Measurements from ENCODE around the gene ZNF185. TPM values are rescaled to one million over a fixed set of nuclear protein-coding genes. Genes with fewer than 3 reads are reported as not detected.

The ZNF185 gene
- total RNA-seq, 1 donor from 2014 or later = 0.75 TPM

GRCh38 chrX:152923599-152923998, 25.7 kb downstream of the ZNF185 start:
- ChIA-PET POLR2A (no interaction called here), CTCF (no interaction called here)
- Mint-ChIP-seq H3K4me3 (no peak overlapping the region), H3K4me1 (no peaks in the 10 kb centered on the region), H3K27me3 (no peaks in the 10 kb centered on the region), H3K36me3 (ENCODE audit: low read depth) (no peaks in the 10 kb centered on the region), H3K9me3 (no peaks in the 10 kb centered on the region), H3K27ac (no peak overlapping the region)
- TF ChIP-seq, protein P1, sequence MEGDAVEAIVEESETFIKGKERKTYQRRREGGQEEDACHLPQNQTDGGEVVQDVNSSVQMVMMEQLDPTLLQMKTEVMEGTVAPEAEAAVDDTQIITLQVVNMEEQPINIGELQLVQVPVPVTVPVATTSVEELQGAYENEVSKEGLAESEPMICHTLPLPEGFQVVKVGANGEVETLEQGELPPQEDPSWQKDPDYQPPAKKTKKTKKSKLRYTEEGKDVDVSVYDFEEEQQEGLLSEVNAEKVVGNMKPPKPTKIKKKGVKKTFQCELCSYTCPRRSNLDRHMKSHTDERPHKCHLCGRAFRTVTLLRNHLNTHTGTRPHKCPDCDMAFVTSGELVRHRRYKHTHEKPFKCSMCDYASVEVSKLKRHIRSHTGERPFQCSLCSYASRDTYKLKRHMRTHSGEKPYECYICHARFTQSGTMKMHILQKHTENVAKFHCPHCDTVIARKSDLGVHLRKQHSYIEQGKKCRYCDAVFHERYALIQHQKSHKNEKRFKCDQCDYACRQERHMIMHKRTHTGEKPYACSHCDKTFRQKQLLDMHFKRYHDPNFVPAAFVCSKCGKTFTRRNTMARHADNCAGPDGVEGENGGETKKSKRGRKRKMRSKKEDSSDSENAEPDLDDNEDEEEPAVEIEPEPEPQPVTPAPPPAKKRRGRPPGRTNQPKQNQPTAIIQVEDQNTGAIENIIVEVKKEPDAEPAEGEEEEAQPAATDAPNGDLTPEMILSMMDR (IDR thresholded peaks at IDR 0.05) = no peak
- ATAC-seq (ENCODE audit: low read depth) = no peak
- DNase-seq = no peak
- intact Hi-C loops (cut with micrococcal nuclease) = no loop called here

- Mint-ChIP-seq H3K4me1 (no peaks in the 10 kb centered on the region), H3K36me3 (ENCODE audit: low read depth) (no peaks in the 10 kb centered on the region), H3K27me3 (no peaks in the 10 kb centered on the region), H3K27ac (no peak overlapping the region), H3K9me3 (no peaks in the 10 kb centered on the region), H3K4me3 (no peak overlapping the region)
- intact Hi-C loops (cut with micrococcal nuclease) = loop anchor here (1.0 to 5.0 kb wide), 3 partner anchors 22 to 1179 kb away; no protein-coding TSS in a partner anchor
- ATAC-seq (ENCODE audit: low read depth) (no peak), DNase-seq (no peak)
- TF ChIP-seq, protein P1 (IDR thresholded peaks at IDR 0.05) = no peak
- ChIA-PET CTCF (interaction anchor here (0.9 kb wide), 1 partner anchor 15 kb away, joined by 3 read pairs; no protein-coding TSS in a partner anchor), POLR2A (interaction anchor here (0.5 kb wide), 1 partner anchor 1555 kb away, joined by 5 read pairs; no protein-coding TSS in a partner anchor)
Observed at GRCh38 chrX:152925835-152926234, 28.0 kb downstream of the ZNF185 start.

DNA sequence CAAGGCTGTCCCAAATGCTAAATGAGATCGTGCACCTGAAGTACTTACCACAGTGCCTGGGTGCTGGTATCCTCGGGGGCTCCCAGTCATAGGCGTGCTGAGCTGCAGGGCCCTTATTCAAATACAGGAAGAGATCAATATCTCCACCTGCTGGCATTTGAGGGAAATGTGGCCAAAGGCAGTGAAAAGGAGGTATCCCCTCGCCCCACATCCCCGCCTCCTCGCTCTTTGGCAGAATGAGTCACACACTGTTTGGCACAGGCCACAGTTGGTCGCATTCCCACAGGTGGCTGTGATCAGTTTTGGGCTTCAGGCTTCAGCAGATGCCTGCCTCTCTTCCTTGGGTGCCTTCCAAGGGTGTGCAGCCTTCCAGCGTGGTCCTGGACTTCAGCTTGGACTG, 28.4 kb downstream of the ZNF185 start:
- ChIA-PET POLR2A (interaction anchor here (0.5 kb wide), 1 partner anchor 1555 kb away, joined by 5 read pairs; no protein-coding TSS in a partner anchor), CTCF (interaction anchor here (0.9 kb wide), 1 partner anchor 15 kb away, joined by 3 read pairs; no protein-coding TSS in a partner anchor)
- ATAC-seq (ENCODE audit: low read depth) (peak; percentile 95), DNase-seq (no peak)
- H3K27ac Mint-ChIP-seq = no peak overlapping the region
- intact Hi-C loops (cut with micrococcal nuclease) = loop anchor here (1.0 to 5.0 kb wide), 3 partner anchors 22 to 1179 kb away; no protein-coding TSS in a partner anchor
- no peaks in the 10 kb centered on the region for H3K4me1 Mint-ChIP-seq
- TF ChIP-seq, protein P1 (IDR thresholded peaks at IDR 0.05) = no peak
- H3K27me3 Mint-ChIP-seq = no peaks in the 10 kb centered on the region
- H3K4me3 Mint-ChIP-seq = no peak overlapping the region
- no peaks in the 10 kb centered on the region for H3K9me3 Mint-ChIP-seq
- no peaks in the 10 kb centered on the region for H3K36me3 Mint-ChIP-seq (ENCODE audit: low read depth)

GRCh38 chrX:152926923-152927322, 29.1 kb downstream of the ZNF185 start:
- H3K27ac Mint-ChIP-seq = no peak overlapping the region
- H3K9me3 Mint-ChIP-seq = no peaks in the 10 kb centered on the region
- ATAC-seq (ENCODE audit: low read depth) (no peak), DNase-seq (no peak)
- H3K36me3 Mint-ChIP-seq (ENCODE audit: low read depth) = no peaks in the 10 kb centered on the region
- CTCF ChIA-PET = no interaction called here
- POLR2A ChIA-PET = no interaction called here
- no peaks in the 10 kb centered on the region for H3K27me3 Mint-ChIP-seq
- TF ChIP-seq, protein P1 (IDR thresholded peaks at IDR 0.05) = no peak
- no peaks in the 10 kb centered on the region for H3K4me1 Mint-ChIP-seq
- no peak overlapping the region for H3K4me3 Mint-ChIP-seq
- intact Hi-C loops (cut with micrococcal nuclease) = loop anchor here (1.0 to 5.0 kb wide), 3 partner anchors 23 to 1180 kb away; no protein-coding TSS in a partner anchor

DNA sequence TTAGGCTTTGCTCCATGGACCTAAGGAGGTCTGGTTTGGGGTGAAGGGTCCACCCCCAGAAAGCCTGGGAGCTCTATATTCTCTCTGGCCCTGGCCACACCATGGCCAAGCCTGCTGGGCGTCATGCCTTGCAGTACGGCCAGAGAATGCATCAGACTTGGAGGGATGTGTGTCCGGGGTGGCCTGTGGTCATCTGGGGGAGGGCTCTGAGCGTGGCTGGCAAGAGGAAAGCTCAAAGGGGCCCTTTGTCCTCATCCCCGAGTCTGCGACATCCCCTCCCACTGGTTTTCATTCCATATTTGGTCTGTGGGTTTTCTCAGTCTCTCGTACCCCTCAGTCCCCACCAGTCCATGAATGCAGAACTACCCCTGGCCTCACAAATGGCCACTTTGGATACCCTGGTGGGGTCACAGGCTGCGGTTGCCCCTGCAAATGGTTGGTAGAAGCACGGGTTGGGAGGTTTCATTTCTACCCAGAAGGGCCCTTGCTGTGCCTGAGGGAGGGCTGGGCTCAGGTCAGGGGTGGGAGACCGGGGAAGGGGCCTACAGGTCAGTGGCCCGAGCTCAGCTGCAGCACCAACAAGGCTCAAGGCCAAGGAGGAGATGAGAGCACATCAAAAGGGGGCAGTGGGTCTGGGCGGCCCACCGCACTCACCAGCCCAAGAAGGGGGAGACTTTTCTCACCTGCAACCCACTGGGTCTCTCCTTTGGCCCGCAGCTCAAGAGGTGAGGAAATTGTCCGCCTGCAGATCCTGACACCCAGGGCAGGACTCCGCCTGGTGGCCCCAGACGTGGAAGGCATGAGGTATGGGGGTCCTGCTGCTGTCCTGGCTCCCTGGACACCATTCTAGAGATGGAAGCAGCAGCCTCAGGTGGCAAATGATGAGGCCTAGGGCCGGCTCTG, 30.2 kb downstream of the ZNF185 start:
- ChIA-PET POLR2A (no interaction called here), CTCF (no interaction called here)
- no peak overlapping the region for H3K4me3 Mint-ChIP-seq
- H3K4me1 Mint-ChIP-seq = no peaks in the 10 kb centered on the region
- TF ChIP-seq, protein P1 (IDR thresholded peaks at IDR 0.05) = no peak
- no peaks in the 10 kb centered on the region for H3K36me3 Mint-ChIP-seq (ENCODE audit: low read depth)
- intact Hi-C loops (cut with micrococcal nuclease) = loop anchor here (5.0 kb wide), 2 partner anchors 296 to 1181 kb away; no protein-coding TSS in a partner anchor
- H3K27me3 Mint-ChIP-seq = no peaks in the 10 kb centered on the region
- ATAC-seq (ENCODE audit: low read depth) = no peak
- DNase-seq = no peak
- H3K9me3 Mint-ChIP-seq = no peaks in the 10 kb centered on the region
- H3K27ac Mint-ChIP-seq = no peak overlapping the region
